ENCODE results near the gene LUC7L. TPM values are rescaled to one million over a fixed set of nuclear protein-coding genes. Genes with fewer than 3 reads are reported as not detected.
"Not testable (repeated sequence)": the region's sequence is repeated elsewhere in the genome, so short reads cannot be mapped to it uniquely, and the experiment has no call there.

Gene LUC7L
- total RNA-seq, 1 donor from 2014 or later, result 74.1 TPM

GRCh38 chr16:173211-173854 is 55.9 kb downstream of the LUC7L start:
- H3K36me3 ChIP-seq (ENCODE audit: insufficient read depth, low read length); DNase-seq (ENCODE audit: low read depth); H3K4me2 ChIP-seq (ENCODE audit: low read length); H3K4me3 ChIP-seq (ENCODE audit: insufficient read depth, low read depth, low read length); H3K4me3 Mint-ChIP-seq (ENCODE audit: unreplicated experiment); H3K79me2 ChIP-seq (ENCODE audit: insufficient read depth, low read length); H3K27ac Mint-ChIP-seq (ENCODE audit: unreplicated experiment); H3K36me3 Mint-ChIP-seq (ENCODE audit: low read depth, unreplicated experiment); H3K9ac ChIP-seq (ENCODE audit: low read length); H3K4me1 ChIP-seq (ENCODE audit: insufficient read depth, low read length); FAIRE-seq; H2AFZ ChIP-seq (ENCODE audit: low read depth, low read length); H3K9me3 Mint-ChIP-seq (ENCODE audit: unreplicated experiment); H3K27ac ChIP-seq (ENCODE audit: low read depth, low read length); H3K4me1 Mint-ChIP-seq (ENCODE audit: low read depth, unreplicated experiment); H3K9me3 ChIP-seq (ENCODE audit: insufficient read depth, low read depth, low read length): not testable (repeated sequence)
- H3K27me3 Mint-ChIP-seq (ENCODE audit: low read depth, unreplicated experiment), result peaks cover 55% of the 10 kb centered on the region
- H3K27me3 ChIP-seq (ENCODE audit: insufficient read depth, low read length), result peaks cover 35% of the 10 kb centered on the region
- peaks cover 22% of the 10 kb centered on the region for H4K20me1 ChIP-seq (ENCODE audit: insufficient read depth, low read length)

DNA sequence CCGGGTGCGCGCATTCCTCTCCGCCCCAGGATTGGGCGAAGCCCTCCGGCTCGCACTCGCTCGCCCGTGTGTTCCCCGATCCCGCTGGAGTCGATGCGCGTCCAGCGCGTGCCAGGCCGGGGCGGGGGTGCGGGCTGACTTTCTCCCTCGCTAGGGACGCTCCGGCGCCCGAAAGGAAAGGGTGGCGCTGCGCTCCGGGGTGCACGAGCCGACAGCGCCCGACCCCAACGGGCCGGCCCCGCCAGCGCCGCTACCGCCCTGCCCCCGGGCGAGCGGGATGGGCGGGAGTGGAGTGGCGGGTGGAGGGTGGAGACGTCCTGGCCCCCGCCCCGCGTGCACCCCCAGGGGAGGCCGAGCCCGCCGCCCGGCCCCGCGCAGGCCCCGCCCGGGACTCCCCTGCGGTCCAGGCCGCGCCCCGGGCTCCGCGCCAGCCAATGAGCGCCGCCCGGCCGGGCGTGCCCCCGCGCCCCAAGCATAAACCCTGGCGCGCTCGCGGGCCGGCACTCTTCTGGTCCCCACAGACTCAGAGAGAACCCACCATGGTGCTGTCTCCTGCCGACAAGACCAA is 56.8 kb downstream of the LUC7L start, which contains the start of gene HBA2:
Gene HBA2 (plus strand): TSS at position 503 of the 568 bp plus-strand sequence. CDS start 37 bp downstream, at position 540.
- peaks cover 33% of the 10 kb centered on the region for H3K27me3 ChIP-seq (ENCODE audit: insufficient read depth, low read length)
- FAIRE-seq; H3K4me2 ChIP-seq (ENCODE audit: low read length); H3K4me3 ChIP-seq (ENCODE audit: insufficient read depth, low read depth, low read length); H3K36me3 ChIP-seq (ENCODE audit: insufficient read depth, low read length); H3K27ac Mint-ChIP-seq (ENCODE audit: unreplicated experiment); H3K4me1 Mint-ChIP-seq (ENCODE audit: low read depth, unreplicated experiment); H3K27ac ChIP-seq (ENCODE audit: low read depth, low read length); H3K79me2 ChIP-seq (ENCODE audit: insufficient read depth, low read length); H2AFZ ChIP-seq (ENCODE audit: low read depth, low read length); H3K36me3 Mint-ChIP-seq (ENCODE audit: low read depth, unreplicated experiment); H3K4me3 Mint-ChIP-seq (ENCODE audit: unreplicated experiment); H3K4me1 ChIP-seq (ENCODE audit: insufficient read depth, low read length); H3K9me3 ChIP-seq (ENCODE audit: insufficient read depth, low read depth, low read length); H3K9ac ChIP-seq (ENCODE audit: low read length); DNase-seq (ENCODE audit: low read depth); H3K9me3 Mint-ChIP-seq (ENCODE audit: unreplicated experiment): not testable (repeated sequence)
- peaks cover 13% of the 10 kb centered on the region for H4K20me1 ChIP-seq (ENCODE audit: insufficient read depth, low read length)
- H3K27me3 Mint-ChIP-seq (ENCODE audit: low read depth, unreplicated experiment), result peaks cover 53% of the 10 kb centered on the region

- Histone ChIP-seq H3K9ac (ENCODE audit: low read length) (no peak overlapping the region), H4K20me1 (ENCODE audit: insufficient read depth, low read length) (peaks cover 12% of the 10 kb centered on the region), H3K4me2 (ENCODE audit: low read length) (no peak overlapping the region), H3K27ac (ENCODE audit: low read depth, low read length) (no peak overlapping the region), H3K9me3 (ENCODE audit: insufficient read depth, low read depth, low read length) (peaks cover 2% of the 10 kb centered on the region), H3K4me1 (ENCODE audit: insufficient read depth, low read length) (no peaks in the 10 kb centered on the region), H3K36me3 (ENCODE audit: insufficient read depth, low read length) (no peaks in the 10 kb centered on the region), H3K79me2 (ENCODE audit: insufficient read depth, low read length) (no peaks in the 10 kb centered on the region), H2AFZ (ENCODE audit: low read depth, low read length) (no peak overlapping the region), H3K27me3 (ENCODE audit: insufficient read depth, low read length) (peaks cover 44% of the 10 kb centered on the region), H3K4me3 (ENCODE audit: insufficient read depth, low read depth, low read length) (no peak overlapping the region)
- Mint-ChIP-seq H3K9me3 (ENCODE audit: unreplicated experiment) (peaks cover 6% of the 10 kb centered on the region), H3K27me3 (ENCODE audit: low read depth, unreplicated experiment) (peaks cover 60% of the 10 kb centered on the region), H3K4me1 (ENCODE audit: low read depth, unreplicated experiment) (peaks cover 2% of the 10 kb centered on the region), H3K4me3 (ENCODE audit: unreplicated experiment) (no peak overlapping the region), H3K27ac (ENCODE audit: unreplicated experiment) (no peak overlapping the region), H3K36me3 (ENCODE audit: low read depth, unreplicated experiment) (peaks cover 2% of the 10 kb centered on the region)
- DNase-seq (ENCODE audit: low read depth), result no peak
- no peak for FAIRE-seq
- no peak for TF ChIP-seq EZH2 (IDR thresholded peaks at IDR 0.05; ENCODE audit: insufficient read depth, low read length)
- no peak for TF ChIP-seq CTCF (IDR thresholded peaks at IDR 0.05; ENCODE audit: insufficient read depth, low read depth, low read length)
Observed at GRCh38 chr16:170788-171187, 58.5 kb downstream of the LUC7L start.

- not testable (repeated sequence) for H3K4me1 Mint-ChIP-seq (ENCODE audit: low read depth, unreplicated experiment); H4K20me1 ChIP-seq (ENCODE audit: insufficient read depth, low read length); H3K36me3 Mint-ChIP-seq (ENCODE audit: low read depth, unreplicated experiment); H3K9me3 ChIP-seq (ENCODE audit: insufficient read depth, low read depth, low read length); H3K79me2 ChIP-seq (ENCODE audit: insufficient read depth, low read length); H3K4me3 Mint-ChIP-seq (ENCODE audit: unreplicated experiment); H3K4me1 ChIP-seq (ENCODE audit: insufficient read depth, low read length); H3K27ac Mint-ChIP-seq (ENCODE audit: unreplicated experiment); H3K27ac ChIP-seq (ENCODE audit: low read depth, low read length); H3K4me3 ChIP-seq (ENCODE audit: insufficient read depth, low read depth, low read length); H2AFZ ChIP-seq (ENCODE audit: low read depth, low read length); H3K9ac ChIP-seq (ENCODE audit: low read length); DNase-seq (ENCODE audit: low read depth); FAIRE-seq; H3K9me3 Mint-ChIP-seq (ENCODE audit: unreplicated experiment); H3K4me2 ChIP-seq (ENCODE audit: low read length); H3K36me3 ChIP-seq (ENCODE audit: insufficient read depth, low read length)
- peaks cover 57% of the 10 kb centered on the region for H3K27me3 Mint-ChIP-seq (ENCODE audit: low read depth, unreplicated experiment)
- peaks cover 45% of the 10 kb centered on the region for H3K27me3 ChIP-seq (ENCODE audit: insufficient read depth, low read length)
Observed at GRCh38 chr16:170088-170507, 59.2 kb downstream of the LUC7L start.
